Cerebellar nuclear complex (tissue), 1 donor: ENCODE data around the gene DNAJC15.

Experiments
- DNase-seq, 2 experiments: peaks; one replicate each; lab custom pipeline; 2025; lab: John Stamatoyannopoulos, UW

The DNAJC15 gene

DNA sequence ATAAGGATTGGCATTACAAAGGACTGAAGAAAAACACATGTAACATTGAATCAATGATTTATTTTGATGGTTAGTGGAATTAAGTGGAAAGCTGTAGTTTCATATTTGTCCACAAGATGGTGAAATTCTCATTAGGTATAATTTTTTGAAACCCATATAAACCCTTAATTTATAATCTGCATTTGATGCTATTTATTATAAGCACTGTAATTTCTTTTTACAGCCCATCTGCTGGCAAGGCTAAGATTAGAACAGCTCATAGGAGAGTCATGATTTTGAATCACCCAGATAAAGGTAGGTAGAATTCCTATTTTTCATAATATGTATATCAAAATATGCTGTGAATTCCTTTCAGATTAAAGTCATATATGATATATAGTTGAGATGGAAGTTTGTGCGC is 62.2 kb downstream of the DNAJC15 start:
- DNase-seq = no peak

DNA sequence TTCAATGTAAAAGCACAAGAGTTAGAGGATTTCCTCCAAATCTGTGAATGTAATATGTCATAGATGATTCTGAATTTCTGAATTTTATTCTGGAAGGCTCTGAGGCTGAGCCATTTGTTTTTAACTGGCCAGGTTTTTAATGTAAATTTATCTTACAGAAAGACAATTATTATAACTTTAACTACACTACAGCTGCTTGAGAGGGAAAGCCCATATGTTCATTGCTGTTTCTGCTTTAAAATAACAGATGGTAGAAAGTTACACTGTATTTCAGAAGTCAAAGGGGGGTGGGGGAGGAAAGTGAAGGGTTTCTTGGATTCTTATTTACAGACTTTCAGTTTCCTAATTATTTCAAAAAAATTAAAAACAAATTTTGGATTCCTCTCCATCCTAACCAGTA is 62.8 kb downstream of the DNAJC15 start:
- no peak for DNase-seq

DNA sequence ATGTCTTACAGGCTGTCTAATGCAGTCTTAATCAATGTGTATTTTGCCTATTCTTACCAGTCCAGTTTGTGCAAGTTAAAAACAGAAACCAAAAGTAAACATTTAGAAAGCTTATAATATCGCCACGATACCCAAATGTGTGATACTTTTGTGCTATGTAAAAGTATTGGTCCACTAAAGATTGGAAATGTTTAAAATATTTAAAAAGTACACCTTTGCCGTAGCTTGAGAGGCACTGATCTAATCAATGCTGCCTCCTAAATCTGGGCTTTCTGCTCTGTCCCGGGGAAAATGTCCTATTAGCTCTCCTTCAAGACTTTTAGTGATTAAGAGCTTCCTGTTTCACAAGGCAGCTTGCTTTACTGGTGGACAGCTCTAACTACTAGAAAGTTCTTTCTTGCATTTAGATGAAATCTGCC is 64.7 kb downstream of the DNAJC15 start:
- no peak for DNase-seq

DNA sequence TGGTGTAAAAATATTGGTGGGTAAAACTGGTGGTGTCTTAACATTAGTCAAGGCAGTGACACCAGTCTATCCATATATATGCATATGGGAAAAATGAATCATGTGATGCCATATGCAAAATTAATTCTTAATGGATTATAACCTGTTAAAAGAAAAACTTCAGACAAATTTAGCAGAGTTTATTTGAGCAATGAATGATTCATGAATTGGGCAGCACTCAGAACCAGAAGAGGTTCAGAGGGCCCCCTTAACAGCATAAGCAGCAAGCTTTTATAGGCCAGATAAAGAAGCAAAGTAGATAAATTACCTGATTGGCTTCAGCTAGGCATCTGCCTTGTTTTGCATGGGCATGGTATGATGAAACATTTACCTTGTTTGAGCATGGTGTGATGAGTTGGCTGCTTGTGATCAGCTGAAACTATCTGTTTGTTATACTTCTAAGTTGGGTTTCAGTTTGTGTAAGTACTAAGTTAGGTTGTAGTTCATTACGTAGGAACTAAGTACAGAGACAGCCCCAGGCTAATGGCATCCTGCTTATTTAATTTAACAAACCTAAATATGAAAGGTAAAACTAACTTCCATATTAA is 66.6 kb downstream of the DNAJC15 start:
- no peak for DNase-seq

DNA sequence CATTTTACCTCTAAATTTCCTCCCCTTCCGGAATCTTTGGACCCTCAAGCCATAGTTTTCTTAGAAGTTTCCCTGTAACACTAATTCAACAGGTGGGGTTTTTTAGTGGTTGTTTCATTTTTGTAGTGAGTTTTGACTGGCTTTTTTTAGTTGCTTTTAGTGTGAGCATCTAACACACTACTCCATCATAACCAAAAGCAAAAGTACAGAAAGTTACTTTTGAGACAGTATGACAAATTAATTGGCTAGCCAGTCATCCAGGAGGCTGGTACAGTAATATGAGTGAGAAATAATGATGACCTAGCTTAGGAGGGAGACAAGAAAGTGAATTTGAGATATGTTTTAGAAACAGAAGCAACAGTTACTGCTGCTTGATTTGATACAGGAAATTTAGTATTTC is 71.5 kb downstream of the DNAJC15 start:
- no peak for DNase-seq

DNA sequence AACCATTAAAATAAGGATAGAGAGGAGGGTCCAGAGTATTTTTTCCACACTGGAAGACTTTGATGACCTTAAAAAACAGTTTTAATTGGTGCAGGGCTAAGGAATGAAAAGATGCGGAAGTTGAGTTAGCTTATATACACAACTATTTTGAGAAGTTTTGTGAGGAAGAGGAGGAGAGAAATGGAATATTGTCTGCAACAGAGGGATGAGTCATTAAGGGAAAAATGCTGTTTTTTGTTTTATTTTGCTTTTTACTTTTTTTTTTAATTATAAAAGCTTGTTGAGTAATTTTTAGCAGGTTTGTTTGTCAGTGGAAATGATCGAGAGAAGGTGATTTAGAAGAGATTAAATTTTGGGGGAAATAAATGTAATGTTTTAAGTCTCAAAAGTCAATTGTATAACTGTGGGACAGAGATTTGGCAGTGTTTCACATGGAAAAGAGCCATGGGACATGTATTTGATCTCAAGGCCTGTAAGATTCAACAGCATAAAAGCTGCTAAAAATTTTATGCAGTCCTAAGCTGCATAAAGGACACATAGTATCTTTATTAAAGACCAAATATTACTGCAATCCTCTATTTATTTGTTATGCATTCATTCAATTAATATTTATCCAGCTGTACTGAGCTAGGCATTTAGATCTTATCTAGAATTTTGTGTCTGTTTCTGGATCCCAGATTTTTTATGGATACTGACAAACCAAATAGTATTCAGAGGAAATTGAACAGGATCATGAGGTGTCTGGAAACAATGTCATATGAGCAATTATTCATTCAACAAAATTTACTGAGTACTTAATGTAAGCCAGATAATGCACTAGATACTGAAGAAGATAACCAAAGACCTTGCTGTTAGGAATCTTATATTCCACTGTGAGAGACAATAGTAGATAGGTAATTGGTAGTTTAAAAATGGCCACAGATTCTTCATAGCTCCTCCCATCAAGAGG is 72.7 kb downstream of the DNAJC15 start:
- no peak for DNase-seq

DNA sequence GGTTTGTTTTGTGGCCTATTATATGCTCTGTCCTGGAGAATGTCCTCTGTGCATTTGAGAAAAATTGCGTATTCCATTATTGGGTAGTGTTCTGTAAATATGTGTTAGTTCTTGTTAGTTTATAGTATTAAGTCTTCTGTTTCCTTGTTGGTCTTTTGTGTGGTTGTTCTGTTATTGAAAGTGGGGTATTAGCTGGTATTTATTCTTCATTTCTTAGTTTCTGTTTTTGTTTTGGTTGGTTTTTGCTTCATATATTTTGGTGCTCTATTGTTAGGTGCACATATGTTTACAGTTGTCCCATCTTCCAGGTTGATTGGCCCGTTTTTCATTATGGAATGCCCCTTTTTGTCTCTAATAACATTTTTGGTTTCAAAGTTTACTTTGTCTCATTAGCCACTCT is 77.3 kb downstream of the DNAJC15 start:
- DNase-seq = no peak

DNA sequence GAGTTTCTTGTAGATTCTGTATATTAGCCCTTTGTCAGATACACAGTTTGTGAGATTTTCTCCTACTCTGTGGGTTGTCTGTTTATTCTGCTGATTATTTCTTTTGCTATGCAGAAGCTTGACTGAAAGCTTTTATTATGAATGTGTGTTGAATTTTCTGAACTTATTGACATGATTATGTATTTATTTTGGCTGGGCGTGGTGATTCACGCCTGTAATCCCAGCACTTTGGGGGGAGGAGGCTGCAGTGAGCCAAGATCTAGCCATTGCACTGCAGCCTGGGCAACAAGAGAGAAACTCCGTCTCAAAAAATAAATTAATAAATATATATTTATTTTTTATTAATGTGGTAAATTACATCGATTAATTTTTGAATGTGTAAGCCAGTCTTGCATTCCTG is 78.9 kb downstream of the DNAJC15 start:
- no peak for DNase-seq

DNA sequence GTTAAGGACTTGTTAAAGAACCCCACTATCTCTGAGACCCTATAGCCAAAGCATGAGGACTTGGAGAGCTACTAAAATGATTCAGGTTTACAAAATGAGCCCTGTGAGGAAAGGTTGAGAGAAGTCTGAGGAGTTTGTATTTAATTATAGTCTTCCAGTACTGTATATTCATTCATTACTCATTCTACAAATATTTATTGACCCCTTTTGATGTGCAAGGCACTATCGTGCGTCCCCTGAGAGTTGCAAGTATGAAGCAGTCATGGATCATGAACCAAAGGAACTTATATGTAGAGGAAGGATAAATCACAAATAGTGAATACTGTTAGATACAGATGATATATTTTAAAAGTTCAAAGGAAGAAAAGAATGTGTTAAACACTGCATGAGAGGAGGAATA is 84.4 kb downstream of the DNAJC15 start:
- DNase-seq = no peak

DNA sequence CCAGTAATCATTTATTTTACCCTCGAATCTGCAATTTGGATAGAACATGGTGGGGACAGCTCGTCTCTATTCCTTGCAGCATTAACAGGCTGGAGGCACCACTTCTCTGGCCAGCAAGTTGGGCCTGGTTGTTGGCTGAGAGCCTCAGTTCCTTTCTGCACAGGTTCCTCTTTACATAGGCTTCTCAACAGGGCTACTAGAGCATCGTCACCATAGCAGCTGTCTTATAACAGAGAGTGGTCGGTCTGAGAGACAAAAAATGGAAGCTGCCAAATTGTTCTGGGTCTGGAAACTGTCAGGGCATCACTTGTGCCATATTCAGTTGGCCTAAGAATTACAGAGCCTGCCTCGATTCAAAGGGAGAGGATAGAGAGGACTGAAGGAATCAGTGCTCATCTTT is 86.7 kb downstream of the DNAJC15 start:
- DNase-seq = no peak

DNA sequence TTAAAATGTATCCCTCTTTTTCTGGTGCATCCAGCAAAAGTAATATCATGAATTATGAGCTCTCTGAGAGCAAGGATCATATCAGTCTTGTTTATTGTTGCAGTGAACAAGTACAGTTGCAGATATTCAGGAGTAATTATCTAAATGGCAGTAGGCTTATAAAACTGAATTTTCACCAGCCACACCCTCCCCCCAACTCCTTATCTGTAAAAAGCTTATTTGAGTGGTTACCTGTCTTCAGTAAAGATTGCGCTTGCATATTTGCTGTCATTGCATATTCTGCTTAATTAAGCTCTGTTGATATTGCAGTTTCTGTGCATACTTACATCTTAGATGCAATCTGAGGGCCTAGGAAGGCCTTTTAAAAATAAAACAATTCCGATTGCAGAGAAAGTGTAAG is 87.3 kb downstream of the DNAJC15 start:
- DNase-seq = no peak

DNA sequence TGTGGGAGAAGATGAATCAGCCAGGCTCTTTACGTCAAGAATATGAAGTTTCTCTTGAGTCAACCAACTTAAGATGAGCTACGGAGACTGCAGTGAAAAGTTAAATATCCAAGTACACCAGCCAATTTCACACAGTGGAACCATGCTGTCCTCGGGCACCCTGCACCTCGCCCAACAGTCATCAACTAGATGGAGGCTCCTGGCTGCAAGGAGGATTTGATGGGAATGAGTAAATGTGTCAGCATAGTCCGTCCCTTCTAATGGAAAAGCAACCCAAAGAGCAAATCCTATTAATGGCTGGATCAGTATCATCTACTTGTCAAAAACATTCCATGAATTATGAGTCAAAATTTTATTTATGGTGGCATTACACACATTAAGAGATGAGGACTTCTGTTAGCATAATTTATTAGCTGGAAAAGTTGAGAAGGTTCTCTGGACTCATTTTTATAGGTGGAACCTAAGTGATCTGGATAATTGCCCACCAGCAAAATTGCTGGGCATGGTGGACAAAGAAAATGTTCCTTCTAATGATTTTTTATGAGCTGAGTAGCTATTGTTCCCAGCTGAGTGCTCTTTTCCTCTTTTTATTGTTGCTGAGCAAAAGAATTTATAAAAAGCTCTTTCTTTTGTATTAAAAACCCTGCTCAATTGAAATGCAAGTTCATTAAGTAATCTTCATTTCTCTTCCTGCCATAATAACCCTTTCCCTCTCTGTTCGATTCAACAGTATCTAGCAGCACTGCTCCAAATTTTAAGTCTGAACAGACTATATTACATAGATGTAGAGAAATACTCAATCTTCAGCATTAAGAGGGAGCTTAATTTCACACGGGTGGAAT is 88.4 kb downstream of the DNAJC15 start:
- DNase-seq = no peak

DNA sequence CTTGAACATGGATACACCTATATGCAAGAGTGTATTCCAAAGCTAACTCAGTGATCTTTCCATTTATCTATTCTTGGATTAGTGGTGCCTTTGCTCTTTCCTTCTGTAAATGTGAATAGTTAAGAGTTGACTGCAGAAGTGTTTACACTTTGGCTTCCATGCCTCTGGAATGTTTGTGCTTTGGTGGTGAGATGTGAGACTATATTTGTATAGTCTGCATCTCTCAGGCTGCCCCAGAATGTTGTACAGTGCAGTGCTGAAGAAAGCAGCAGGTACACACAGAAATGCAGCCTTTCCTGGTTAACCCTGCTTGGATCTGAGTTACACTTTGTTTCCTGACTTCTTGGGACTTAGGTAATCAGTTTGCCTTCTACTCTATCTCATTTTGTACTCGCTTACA is 90.2 kb downstream of the DNAJC15 start:
- DNase-seq = no peak

DNA sequence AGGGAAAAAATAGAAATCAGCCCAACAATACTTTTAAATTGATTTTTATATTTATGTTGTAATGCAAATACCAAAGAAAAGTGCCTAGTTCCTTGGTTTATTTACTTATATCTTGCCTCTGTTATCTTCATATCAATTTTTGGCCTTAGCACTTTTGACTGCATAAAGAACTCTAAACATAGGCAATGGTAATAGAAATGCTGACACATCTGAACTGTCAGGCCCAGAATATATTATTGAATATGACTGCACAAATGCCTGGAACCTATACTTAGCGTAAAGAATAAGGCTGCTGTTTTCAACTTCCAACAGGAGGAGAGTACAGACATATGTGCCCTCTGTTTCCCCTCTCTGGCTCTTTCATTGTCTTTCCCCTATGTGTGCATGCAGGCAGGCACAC is 91.1 kb downstream of the DNAJC15 start:
- DNase-seq = no peak

DNA sequence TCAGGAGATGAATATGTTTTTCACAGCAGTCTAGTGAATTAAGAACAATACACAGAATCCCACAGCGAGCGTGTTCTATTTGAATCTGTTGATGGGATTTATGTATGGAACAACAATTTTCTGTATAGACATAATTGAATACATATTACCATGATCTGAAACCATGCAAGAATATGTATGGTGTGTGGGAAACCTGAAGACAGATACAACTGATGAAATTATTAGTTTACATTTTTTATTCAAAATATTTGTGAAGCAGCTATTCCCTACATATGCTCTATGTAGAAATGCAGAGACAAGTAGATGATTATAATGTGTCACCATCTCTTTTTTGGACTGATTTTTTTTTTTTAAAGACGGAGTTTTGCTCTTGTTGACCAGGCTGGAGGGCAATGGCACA is 91.8 kb downstream of the DNAJC15 start:
- DNase-seq = no peak

DNA sequence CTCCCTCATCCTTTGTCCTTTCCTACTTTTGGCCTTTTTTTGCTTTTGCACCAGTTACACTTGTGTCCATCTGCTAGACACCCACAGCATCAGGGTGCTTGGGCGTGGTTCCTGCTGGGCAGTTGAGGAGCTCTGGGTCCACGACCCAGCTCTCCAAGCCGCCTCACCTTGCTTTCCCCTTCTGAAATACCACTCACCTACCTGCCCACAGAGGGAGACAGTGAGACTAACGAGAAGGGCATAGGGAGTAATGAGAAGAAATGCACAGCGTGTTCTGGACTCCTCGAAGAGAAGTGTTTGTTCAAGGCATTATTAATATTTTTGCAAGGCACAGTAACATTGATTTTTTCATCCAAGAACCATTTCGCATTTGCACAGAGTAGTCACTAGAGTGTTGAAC is 92.9 kb downstream of the DNAJC15 start:
- DNase-seq = no peak

DNA sequence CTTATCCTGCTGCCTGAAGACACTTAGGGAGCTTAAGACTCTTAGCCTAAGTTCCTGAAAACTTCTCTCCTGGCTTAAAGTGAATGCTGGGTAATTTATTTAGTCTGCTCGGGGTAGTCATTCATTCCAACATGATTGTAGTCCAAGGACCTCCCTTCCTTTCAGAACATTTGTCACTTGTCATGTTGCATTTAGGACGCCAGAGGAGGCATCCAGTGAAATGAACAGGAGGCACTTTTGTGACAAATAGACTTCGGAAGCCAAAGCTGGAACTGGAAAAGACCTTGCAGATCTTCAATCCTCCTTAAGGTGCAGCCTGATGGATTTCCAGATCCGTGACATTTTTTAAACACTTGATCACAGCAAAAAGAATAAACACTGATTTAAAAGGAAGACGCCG is 95.1 kb downstream of the DNAJC15 start:
- no peak for DNase-seq

DNA sequence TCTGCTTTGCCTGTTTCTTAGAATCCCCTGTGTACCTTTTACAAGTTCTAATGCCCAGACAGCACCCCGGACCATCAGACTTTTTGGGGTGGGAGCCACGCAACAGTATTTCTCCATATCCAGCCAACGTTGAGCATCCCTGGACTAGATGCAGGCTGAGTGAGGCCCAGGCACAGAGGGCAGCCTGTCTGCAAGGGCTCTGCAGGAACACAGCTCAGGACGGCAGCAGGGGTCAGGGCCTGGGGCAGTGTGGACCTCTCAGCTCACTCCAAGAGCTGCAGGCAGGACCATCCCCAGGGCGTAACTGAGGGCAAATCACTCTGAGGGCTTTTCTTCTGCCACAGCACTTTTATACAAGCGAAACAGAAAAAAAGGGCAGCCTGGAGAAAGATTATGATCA is 95.8 kb downstream of the DNAJC15 start:
- DNase-seq = no peak

DNA sequence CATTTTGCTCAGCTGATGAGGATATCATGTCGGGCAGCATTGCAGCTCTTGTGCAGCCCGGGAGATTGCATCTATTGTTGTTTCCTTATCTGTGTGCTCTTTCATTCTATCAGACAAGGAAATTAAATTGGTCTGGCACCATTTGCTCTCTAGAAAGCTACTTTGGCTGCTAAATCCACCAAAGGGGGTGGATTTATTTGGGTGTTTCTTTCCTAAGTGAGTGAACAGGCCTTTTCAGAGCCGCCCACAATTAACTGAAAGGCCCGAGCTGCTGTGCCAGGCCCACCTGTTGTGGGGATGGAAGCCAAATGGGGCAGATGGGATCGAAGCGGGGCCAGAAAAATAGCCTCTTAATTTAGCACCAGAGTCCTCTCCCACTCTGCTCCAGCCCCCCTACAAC is 99.4 kb downstream of the DNAJC15 start:
- DNase-seq = peak in 1 of 2 experiments; percentile 3

DNA sequence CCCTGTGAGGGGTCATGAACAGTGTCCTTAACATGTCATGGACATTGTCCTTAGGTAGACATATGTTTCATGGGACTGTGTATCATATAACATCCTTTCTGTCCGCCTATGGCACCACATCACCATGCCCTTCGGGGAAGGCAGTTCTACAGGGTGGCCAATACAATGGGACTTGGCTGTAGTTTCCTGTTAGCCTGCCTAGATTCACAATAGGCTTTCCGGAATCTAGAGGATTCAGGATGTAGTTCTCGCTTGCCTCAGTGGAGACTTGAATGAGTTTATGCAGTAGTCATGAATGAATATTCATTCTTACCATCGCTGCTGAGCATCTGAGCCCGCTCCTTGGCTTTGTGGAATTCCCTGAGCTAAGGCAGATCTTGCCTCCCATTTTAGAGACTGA is 100.5 kb downstream of the DNAJC15 start:
- no peak for DNase-seq

DNA sequence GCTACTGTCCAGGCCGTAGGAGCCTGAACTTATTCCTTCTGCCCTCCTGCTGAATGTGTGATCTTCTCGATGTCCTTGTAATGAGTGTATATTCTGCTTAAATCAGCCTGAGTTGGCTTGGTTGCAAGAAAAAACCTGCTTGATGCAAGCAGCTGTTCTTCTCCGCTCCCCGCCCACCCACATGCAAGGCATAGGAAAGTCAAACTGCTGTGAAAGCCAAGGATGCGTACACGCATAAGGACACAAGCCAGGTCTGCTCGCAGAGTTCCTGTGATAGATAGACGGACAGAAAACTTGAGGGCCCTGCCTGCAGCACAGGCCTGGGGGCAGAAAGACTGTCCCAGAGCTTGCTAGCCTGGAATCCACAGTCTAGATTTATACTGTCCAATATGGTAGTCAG is 101.1 kb downstream of the DNAJC15 start:
- no peak for DNase-seq

DNA sequence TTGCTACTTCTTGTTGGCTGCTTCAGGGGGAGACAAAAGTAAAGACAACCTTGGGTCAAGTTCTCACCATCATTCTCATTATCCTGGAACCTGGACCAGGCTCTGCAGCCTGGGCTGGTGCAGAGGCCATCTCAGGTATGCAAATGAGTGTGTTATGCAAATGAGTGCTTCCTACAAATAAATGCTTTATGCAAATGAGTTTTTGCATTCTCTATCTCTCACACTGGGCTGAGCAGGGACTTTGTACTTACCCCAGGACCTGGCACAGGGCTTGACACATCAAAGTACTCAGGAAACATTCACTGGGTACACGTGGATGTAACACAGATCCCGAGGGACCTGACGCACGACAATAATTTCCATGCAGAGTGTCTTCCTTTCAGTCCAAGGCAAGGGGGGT is 103.0 kb downstream of the DNAJC15 start:
- DNase-seq = no peak
